BJ (cell line): ENCODE results near the gene MRPL22. TPM values are rescaled to one million over a fixed set of nuclear protein-coding genes. Genes with fewer than 3 reads are reported as not detected.

Source experiments
- CTCF ChIA-PET: fragments of 350-600 bp; formaldehyde crosslinking; extraction: SDS; loops from one replicate; lab custom pipeline; 2021; ENCODE audit warnings: antibody characterized with exemption, inconsistent platforms; lab: Yijun Ruan, JAX
- POLR2A ChIA-PET: fragments of 300-600 bp; sonication (Branson Sonifier 250); formaldehyde crosslinking; extraction: SDS; loops from one replicate; lab custom pipeline; 2021; ENCODE audit warnings: antibody characterized with exemption; lab: Charles Lee
- DNase-seq: peaks from one replicate; pipeline ENCODE4 v3.0.0-alpha.2; 2011; ENCODE audit warnings: low read depth
- H3K27me3 ChIP-seq: 2 replicates; pipeline ENCODE4 v1.6.0; 2011; ENCODE audit warnings: low read length; ENCODE audit not compliant: control insufficient read depth, insufficient read depth
- H3K36me3 ChIP-seq: 2 replicates; pipeline ENCODE4 v1.5.1; 2011; ENCODE audit warnings: low read length; ENCODE audit not compliant: control insufficient read depth, insufficient read depth
- H3K4me3 ChIP-seq: 2 replicates; pipeline ENCODE4 v1.5.1; 2011; ENCODE audit warnings: low read depth, mild to moderate bottlenecking, control low read depth, low read length
- CTCF ChIP-seq: IDR thresholded peaks from 2 replicates; pipeline ENCODE4 v1.5.1; 2011; ENCODE audit warnings: low read depth, mild to moderate bottlenecking, control low read depth, inconsistent platforms, low read length, moderate library complexity; ENCODE audit not compliant: insufficient read depth
- polyA minus RNA-seq: library from RNA; depleted of rRNA, polyadenylated mRNA; stranded (reverse); fragments of >200 nt; gene quantifications from 2 replicates; pipeline ENCODE4 v1.2.3, GENCODE V29; 2011; rRNA and poly(A)+ RNA removed
- polyA plus RNA-seq: library from polyadenylated mRNA; depleted of rRNA; stranded (reverse); fragments of >200 nt; gene quantifications from 2 replicates; pipeline ENCODE4 v1.2.3, GENCODE V29; 2011; rRNA removed

Gene MRPL22
- 32.0 and 40.8 TPM in 2 replicates for polyA plus RNA-seq
- polyA minus RNA-seq = 15.6 and 18.8 TPM in 2 replicates

- Histone ChIP-seq H3K36me3 (no peaks in the 10 kb centered on the region), H3K4me3 (peak within 1 kb of the TSS; percentile 62), H3K27me3 (no peaks in the 10 kb centered on the region)
- POLR2A ChIA-PET = no interaction called here
- CTCF ChIA-PET = no interaction called here
- TF ChIP-seq CTCF = no peak
- DNase-seq = peak; percentile 60
Observed at GRCh38 chr5:154940772-154941620, at the start of gene MRPL22. Gene MRPL22 (plus strand): TSS chr5:154941073. CDS start chr5:154941111, 38 bp downstream.

GRCh38 chr5:154892369-154892771 lies 48.5 kb upstream of the MRPL22 start:
- CTCF ChIA-PET = interaction anchor here (1.2 kb wide), 1 partner anchor 12 kb away, joined by 4 read pairs; no protein-coding TSS in a partner anchor
- POLR2A ChIA-PET = no interaction called here
- DNase-seq = no peak
- Histone ChIP-seq H3K36me3 (peaks cover 12% of the 10 kb centered on the region), H3K27me3 (no peaks in the 10 kb centered on the region), H3K4me3 (no peak overlapping the region)
- TF ChIP-seq CTCF = no peak

- H3K36me3 ChIP-seq = peaks cover 10% of the 10 kb centered on the region
- no peak overlapping the region for H3K4me3 ChIP-seq
- TF ChIP-seq CTCF = no peak
- H3K27me3 ChIP-seq = no peaks in the 10 kb centered on the region
- ChIA-PET CTCF (interaction anchor here (1.2 kb wide), 1 partner anchor 13 kb away, joined by 4 read pairs; no protein-coding TSS in a partner anchor), POLR2A (no interaction called here)
- no peak for DNase-seq
Observed at GRCh38 chr5:154893381-154893780, 47.5 kb upstream of the MRPL22 start.

- no peak for TF ChIP-seq CTCF
- ChIA-PET POLR2A (no interaction called here), CTCF (interaction anchor here (0.7 to 1.2 kb wide), 2 partner anchors 11 to 39 kb away, joined by 4 read pairs; no protein-coding TSS in a partner anchor)
- no peak overlapping the region for H3K4me3 ChIP-seq
- H3K36me3 ChIP-seq = peaks cover 7% of the 10 kb centered on the region
- DNase-seq = no peak
- no peaks in the 10 kb centered on the region for H3K27me3 ChIP-seq
Observed at GRCh38 chr5:154895606-154896561, 45.0 kb upstream of the MRPL22 start.
